ENCODE measurements around the gene AKAP11.
"Not testable (repeated sequence)": the region's sequence is repeated elsewhere in the genome, so short reads cannot be mapped to it uniquely, and the experiment has no call there.

The AKAP11 gene, protein sequence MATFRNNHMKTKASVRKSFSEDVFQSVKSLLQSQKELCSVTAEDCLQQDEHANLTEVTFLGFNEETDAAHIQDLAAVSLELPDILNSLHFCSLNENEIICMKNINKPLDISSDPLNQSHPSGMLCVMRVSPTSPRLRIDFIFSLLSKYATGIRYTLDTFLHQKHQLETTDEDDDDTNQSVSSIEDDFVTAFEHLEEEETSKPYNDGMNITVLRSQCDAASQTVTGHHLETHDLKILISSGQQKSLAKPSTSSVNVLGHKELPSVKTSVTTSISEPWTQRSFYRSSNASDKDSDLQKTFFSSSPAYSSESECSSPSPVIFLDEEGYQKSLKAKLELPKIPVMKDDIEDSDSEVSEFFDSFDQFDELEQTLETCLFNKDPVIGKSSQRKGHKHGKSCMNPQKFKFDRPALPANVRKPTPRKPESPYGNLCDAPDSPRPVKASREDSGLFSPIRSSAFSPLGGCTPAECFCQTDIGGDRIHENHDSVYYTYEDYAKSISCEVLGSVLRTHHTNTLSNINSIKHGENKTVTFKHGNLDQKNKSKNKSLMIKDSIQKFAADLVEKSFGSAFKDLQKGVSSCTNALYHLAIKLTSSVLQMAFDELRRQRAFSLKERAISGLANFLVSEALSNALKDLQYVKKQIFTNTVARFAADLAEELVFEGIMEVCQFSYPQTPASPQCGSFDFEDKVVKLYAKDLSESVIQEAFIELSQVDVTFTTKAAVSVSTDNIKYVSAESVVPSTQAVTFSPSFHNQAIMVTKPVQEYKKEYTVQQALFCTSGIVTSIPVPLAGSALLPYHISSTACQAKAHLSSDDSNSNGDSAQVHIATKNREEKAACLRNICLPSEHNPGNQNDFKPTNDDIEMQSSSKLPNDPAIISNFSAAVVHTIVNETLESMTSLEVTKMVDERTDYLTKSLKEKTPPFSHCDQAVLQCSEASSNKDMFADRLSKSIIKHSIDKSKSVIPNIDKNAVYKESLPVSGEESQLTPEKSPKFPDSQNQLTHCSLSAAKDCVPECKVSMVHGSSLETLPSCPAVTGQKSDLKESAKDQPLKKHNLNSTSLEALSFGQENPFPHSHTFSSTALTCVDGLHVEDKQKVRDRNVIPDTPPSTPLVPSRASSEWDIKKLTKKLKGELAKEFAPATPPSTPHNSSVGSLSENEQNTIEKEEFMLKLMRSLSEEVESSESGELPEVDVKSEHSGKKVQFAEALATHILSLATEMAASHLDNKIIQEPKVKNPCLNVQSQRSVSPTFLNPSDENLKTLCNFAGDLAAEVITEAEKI (N-terminal part only)

DNA sequence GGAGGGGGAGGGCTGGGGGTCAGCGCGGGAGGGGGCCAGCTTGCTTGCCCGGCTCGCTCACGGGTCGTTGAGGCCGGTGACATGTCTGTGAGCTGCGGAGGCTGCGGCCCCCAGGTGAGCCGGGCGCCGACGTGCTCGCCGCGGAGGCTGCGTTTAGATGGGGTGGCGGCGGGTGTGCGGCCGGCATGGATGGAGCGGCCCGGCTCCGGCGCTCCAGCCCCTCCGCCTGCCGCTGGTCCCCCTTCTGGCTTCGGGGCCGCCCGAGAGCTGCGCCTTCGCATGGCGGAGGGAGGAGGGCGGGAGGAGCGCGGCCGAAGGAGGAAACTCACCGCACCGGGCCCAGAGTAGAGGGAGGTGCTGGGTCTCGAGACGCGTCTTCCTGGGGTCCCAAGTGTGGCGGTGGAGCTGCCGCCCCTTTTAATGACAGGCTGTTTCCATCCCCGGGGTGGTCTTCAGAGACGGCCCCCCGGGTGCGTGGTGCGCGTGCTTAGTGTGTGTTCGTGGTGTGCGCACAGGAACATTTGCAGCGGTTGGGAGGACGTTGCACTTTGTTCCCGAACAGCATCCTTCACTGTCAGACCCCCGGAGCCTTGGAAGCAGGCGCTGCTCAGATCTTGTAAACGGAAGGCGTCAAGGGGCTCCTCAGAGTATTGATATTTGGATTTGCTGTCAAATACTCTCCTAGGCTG is at the start of gene AKAP11:
TSS of gene AKAP11 (plus strand) at position 38 of the 689 bp plus-strand sequence. CDS start 14,197 bp downstream, outside the sequence.
- no peak for DNase-seq (ENCODE audit: low spot score)

GRCh38 chr13:42223681-42224080 is 48.3 kb upstream of the AKAP11 start:
- DNase-seq (ENCODE audit: low spot score): no peak

- DNase-seq (ENCODE audit: low spot score): no peak
Observed at GRCh38 chr13:42225051-42225450, 46.9 kb upstream of the AKAP11 start.

DNA sequence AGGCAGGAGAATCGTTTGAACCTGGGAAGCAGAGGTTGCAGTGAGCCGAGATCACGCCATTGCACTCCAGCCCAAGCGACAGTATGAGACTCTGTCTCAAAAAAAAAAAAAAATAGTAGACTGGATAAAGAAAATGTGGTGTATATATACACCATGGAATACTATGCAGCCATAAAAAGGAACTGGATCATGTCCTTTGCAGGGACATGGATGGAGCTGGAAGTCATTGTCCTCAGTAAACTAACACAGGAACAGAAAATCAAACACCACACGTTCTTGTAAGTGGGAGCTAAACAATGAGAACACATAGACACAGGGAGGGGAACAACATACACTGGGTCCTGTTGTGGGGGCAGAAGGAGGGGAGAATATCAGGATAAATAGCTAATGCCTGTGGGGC is 45.2 kb upstream of the AKAP11 start:
- DNase-seq (ENCODE audit: low spot score): not testable (repeated sequence)

GRCh38 chr13:42228527-42228926 is 43.4 kb upstream of the AKAP11 start:
- DNase-seq (ENCODE audit: low spot score): no peak

DNA sequence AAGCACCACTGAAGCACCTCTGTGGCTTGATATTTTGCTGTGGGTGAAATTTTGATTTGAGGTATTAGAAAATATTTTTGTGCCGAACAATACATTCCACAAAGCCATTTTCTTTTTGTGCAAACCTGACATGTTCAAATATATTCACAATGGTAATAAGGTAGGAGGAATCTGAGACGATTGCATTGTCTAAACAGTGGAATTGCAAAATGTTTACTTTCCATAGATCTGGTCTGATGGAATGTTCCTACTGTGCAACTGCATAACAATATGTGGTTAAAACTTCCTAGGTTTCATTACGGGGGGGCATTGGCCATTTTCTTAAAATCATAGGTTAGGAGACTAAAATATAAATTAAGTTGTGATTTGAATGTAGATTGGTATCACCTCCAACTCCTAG is 42.7 kb upstream of the AKAP11 start:
- DNase-seq (ENCODE audit: low spot score): no peak

- DNase-seq (ENCODE audit: low spot score): no peak
Observed at GRCh38 chr13:42232671-42233070, 39.3 kb upstream of the AKAP11 start.

DNA sequence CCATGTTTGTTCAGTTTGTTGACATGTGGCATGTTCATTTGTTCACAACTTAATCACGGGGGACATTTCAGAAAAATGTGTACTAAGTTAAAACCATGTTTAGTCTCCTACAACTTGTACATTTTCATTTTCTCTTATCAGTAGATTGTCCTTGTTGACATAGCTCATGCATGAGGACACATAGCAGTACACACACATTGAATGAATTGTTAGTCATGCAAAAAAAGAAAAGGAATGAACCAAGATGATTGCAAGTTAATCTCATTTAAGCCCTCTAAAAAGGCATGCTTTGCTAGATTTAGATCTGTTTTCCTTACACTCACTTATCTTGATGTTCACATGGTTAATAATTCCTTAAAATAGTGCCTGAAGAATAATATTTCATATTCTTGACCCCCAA is 38.2 kb upstream of the AKAP11 start:
- DNase-seq (ENCODE audit: low spot score): no peak

DNA sequence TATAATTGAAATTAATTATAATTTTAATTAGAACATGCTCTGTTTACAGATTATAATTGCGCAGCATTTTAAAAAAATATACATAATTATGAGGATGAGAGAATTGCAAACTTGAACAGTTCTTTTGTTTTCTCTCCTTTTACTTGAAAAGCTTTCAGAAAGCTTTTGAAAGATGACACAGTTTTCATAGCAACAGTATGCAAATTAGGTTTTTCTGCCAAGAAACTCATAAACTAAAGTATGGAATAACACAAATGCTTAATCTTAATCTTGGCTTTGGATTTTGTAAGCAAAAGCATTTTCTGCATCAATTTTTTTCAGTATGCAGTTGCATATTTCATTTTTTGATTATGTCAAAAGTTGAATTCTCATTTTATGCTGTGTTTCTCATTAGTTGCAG is 32.8 kb upstream of the AKAP11 start:
- DNase-seq (ENCODE audit: low spot score): no peak

GRCh38 chr13:42239644-42240043 is 32.3 kb upstream of the AKAP11 start:
- DNase-seq (ENCODE audit: low spot score): no peak

DNA sequence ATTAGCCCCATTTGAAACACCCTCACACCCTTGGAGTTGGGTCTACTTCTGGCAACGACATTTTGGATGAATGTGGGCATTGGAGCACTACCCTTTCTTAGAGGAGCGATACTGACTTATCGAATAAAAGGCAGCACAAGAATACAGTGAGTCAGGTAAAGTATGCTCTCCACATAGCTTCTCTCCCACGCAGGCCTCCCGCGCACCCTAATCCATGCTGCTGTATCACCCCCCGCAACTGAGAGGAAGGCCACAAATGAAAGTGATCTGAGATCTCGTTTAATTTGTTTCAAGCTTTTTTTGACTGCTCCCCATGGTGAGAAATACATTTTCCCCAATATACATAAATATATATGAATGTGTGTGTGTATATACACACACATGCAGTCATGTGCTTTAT is 25.4 kb upstream of the AKAP11 start:
- no peak for DNase-seq (ENCODE audit: low spot score)

GRCh38 chr13:42247883-42248282 is 24.1 kb upstream of the AKAP11 start:
- no peak for DNase-seq (ENCODE audit: low spot score)

GRCh38 chr13:42255886-42256285 is 16.1 kb upstream of the AKAP11 start:
- no peak for DNase-seq (ENCODE audit: low spot score)

- DNase-seq (ENCODE audit: low spot score): no peak
Observed at GRCh38 chr13:42258747-42259146, 13.2 kb upstream of the AKAP11 start.

DNA sequence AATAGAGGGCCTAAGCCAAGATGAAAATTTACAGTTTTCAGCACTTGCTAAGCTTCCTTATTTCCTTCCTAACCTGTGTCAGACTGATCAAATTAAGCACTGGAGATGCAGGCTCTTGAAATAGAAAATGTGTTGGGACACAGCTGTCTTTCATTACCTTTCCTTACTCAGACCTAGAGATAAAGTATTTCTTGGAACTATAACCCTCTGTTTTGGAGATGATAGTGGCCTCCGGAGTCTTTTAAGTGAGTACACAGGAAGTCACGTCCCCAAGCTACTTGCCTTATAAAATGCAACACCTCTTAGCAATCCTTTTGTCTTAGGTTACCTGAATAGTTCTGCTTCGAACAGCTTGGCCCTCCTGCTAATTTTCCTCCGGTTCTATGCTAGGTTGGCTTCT is 12.4 kb upstream of the AKAP11 start:
- no peak for DNase-seq (ENCODE audit: low spot score)

- no peak for DNase-seq (ENCODE audit: low spot score)
Observed at GRCh38 chr13:42260903-42261654, 10.9 kb upstream of the AKAP11 start.

DNA sequence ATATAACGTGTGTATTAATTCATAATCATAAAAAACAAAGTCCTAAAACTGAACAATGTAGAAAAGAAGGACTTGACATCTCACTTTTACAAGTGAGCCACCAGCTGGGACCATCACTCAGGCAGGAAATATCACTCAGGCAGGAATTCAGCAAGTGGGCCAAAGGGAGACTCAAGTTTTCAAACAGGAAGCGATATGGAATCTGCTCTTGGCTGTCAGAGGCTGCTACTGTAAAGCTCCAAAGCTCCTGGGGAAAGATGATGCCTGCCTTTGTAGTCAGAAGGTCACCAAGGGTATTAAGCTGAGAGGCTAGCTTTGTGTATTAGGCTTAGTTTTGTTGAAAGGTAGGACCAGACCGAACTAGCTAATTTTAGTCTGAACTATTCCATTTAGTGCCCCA is 5.5 kb upstream of the AKAP11 start:
- DNase-seq (ENCODE audit: low spot score): no peak

DNA sequence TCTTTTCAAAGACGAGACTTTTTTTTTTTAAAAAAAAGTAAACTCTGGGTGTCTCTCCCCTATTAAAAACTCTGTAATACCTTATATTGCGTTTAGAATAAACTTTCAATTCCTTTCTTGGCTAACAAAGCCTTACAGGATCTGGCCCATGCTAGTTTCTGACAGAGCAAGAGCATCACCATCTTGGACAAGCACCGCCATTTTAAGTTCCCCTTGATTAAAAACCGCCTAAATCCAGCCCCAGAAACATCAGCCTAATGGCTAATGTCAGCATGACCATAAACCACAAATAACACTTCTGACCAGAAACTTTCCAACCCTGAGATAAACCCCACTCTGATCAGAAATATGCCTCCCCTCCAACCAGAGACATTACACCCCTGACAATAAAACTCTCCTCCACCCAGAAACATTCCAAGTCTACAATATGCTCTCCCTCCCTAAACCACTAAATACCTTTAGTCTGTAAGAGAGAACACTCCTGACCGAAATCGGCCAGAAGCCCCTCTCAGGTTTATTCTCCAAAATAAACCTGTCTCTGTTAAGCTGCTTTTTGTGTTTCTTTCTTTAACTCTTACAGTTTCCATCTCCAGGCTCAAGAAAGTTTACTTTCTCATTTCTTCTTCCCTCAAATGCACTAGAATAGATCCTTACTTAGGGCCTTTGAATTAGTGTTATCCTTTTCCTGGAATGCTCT is 1.6 kb upstream of the AKAP11 start:
- DNase-seq (ENCODE audit: low spot score): no peak

- no peak for DNase-seq (ENCODE audit: low spot score)
Observed at GRCh38 chr13:42270857-42271215, 1.1 kb upstream of the AKAP11 start.

DNA sequence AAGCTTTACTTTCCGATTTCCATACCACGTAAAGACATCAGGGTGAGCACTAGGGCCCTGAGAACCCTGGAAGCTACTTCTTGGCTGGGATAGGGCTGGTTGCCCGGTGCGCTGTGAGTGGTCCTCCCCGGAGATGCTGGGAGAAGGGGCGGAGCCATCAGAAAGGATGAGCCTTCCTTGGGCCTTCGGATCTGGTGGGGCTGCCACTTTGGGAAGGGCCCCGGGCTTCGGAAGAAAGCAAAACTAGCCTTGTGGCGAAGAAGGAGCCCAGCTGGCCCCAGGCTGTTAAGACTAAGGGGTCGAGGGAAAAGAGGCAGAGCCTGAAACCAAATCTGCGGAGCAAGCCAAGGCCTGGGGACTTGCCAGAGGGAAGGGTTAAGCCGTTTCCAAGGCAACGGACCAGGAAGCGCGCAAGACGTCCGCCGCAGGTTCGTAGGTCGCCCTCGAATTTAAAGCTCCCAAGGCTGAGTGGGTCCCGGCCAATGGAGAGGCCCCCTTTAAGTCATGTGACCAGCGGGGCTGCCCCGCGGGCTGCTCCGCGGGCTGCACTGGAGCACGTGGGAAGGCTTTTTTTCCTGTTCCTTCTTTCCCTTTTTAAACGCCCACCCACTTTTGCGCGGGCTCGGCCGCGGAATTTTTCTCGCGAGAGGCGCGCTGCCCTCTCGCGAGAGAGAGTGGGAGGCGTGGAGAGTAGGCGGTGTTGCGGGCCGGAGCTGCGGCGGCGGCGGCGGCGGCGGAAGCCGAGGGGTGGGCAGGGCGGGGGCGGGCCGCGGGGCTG is 426 bp upstream of the AKAP11 start:
- DNase-seq (ENCODE audit: low spot score): peak; percentile 75

Measured in hematopoietic multipotent progenitor cell treated with erythropoietin and hydrocortisone succinate and interleukin-3 and kit ligand, for 17 days (in vitro differentiated cells).